ENCODE data around the gene SRRM5.
A peak's percentile ranks its signal among the peaks of the same experiment; 100 is the strongest.
"Not testable (repeated sequence)": the region's sequence is repeated elsewhere in the genome, so short reads cannot be mapped to it uniquely, and the experiment has no call there.

The SRRM5 gene

DNA sequence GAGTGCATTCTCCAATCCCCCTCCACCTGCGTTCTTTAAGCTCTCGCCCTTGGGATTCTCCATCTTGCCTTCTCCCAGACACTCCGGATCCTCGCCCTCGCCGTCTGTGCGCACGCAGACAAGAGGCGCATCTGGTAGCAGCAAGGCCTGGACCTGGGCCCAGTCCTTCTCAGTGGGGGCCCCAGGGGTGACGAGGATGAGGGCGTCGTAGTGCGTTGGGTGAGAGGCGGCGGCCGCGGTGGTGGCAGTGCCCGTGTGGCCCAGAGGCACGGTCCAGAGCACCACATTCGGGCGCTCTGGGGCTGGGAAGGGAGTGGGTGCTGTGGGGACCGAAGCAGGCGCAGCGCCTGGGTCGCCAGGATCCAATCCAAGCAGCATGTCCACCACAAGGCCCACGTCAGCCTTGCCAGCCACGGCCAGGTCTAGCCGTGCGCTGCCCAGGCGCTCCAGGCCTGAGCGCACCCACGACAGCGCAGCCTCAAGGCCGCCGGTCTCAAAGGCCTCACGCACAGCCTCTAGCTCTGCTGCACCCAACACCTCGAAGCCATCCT lies 19.0 kb upstream of the SRRM5 start:
- no peak for DNase-seq

DNA sequence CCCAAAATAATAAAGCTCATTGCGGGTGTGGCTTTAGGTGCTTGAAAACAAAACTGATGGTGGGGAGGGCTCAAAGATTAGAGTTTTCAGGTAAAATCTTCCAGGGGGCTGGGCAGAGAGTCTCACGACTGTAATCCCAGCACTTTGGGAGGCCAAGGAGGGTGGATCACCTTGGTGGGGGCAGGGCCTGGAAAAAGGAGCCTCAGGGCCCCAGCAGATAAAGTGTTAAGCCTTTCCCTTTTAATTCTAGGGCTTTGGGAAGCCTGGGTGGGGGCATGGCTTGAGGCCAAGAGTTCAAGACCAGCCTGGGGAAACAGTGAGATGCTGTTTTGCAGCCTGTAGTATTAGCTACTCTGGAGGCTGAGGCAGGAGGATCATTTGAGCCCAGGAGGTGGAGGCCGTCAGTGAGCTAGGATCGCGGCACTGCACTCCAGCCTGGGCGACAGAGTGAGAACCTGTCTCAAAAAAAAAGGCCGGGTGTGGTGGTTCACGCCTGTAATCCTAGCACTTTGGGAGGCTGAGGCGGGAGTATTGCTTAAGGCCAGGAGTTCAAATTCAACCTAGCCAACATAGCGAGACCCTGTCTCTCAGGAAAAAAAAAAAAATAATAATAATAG lies 17.7 kb upstream of the SRRM5 start:
- DNase-seq: no peak

DNA sequence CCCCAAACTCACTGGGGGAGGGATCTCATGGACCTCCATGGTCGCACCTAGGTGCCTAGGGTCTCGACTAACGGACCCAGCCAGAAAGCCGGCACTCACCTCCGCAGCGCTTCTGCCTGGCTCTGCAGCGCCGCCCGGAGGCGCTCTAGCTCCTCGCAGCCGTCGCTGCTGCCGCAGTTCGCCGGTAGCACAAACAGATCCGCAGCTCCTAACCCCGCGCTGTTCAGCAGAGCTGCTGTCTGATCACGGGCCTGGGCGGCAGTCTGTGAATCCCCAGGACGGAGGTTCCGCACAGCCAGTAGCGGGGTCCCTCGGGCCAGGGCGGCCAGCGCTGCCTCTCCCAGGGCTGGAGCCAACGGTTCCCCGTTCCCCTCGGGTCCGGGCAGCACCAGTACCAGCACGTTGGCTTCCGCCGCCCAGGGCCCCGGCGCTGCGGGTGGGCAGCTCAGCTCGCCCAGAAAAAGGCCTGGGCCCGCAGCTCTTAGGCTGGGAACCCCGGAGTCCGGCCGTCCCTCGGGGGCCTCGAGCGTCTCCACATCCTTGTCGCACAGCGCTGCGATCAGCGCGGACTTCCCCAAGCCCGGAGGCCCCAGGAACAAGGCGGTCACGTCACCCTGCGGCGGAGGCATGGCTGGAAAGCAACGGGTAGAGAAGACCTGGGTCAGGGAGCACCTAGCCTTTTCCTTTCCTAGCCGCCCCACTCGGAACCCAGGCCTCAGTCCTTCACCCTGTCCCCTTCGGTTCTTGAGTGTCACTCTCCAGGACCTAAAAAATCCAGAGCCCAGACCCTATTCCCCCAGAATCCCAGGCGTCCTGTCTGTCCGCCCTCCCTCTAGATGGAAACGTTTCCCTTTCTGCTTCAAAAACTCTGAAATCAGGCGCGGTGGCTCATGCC lies 16.9 kb upstream of the SRRM5 start:
- peak; percentile 79 for DNase-seq

DNA sequence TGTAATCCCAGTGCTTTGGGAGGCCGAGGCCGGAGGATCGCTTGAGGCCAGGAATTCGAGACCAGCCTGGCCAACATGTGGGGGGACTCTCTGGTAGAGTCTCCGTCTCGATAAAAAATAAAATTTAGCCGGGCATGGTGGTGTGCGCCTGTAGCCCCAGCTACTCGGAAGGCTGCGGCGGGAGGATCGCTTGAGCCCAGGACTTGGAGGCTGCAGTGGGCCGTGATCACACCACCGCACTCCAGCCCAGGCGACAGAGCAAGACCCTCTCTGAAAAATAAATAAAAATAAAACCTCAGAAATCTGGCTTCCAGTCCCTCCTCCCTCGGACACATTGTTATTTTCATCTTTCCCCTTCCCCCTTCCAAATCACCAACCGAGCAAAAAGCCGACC lies 16.3 kb upstream of the SRRM5 start:
- no peak for DNase-seq

DNA sequence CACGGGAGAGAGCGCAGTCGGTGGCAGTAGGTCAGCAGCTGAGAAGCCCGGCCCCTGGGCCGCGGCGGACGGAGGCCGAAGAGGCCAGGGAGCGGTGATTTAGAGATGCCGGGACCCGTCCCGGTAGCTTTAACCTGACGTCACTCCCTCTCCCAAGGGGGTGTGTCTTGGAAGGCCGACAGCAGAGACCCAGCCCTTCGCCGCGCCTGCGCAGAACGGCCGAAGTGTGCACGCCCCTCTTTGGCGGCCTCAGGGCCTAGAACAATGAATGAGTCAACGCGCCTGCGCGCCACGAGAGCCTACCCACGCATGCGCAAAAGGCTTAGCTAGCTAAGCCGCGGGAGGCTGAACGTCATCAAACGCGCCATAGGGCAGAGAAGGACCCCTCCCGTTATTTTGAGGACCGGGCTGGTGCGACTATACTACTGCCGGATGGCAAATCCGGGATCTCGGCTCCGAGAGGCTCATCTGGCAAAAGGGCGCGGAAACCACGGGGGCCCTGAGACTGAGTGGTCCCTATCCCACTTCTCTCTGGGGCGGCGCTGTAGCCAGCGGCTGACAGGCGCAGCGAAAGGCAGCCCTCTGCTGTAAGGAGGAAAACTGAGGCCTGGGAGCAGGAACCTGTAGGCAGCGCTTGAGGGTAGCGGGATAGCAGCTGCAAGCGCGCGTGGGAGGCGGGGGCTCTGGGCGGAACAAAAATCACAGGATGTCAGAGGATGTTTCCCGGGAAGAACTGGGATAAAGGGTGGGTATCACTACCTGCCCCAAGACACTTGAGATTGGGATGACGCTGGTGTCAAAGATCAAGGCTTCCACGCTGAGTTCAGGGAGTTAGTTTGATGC lies 15.7 kb upstream of the SRRM5 start, which contains the start of the genes IRGQ and ZNF576:
Gene IRGQ, minus strand, starts transcription at position 136 of the 843 bp plus-strand sequence. CDS start 796 bp downstream, outside the sequence.
Gene ZNF576, plus strand, starts transcription at position 597 of the 843 bp plus-strand sequence. CDS start 514 bp downstream, outside the sequence.
- peak; percentile 100 for DNase-seq

DNA sequence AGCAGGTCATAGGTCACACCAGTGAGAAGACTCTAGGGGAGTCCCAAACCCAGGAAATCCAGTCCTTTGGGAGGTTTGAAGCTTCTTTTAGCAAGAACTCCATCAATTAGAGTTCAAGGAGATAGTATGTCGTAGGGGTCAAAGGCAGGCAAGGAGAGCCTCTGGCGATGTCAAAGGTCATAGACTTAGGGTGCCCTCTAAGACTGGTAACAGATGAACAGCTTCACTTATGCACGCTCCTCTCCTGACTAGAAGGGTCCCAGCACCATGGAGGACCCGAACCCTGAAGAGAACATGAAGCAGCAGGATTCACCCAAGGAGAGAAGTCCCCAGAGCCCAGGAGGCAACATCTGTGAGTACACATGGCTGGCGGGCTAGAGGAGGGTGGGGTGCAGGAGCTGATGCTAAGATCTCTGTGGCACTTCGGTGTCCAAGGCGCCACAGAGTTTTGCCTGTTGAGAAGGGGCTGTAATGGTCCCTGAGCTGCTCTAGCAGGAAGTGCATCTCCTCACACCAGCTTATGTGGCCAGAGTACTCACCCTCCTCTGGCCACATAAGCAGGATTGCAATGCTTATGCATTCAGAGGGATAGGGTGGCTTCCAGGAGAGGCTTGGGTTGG lies 14.9 kb upstream of the SRRM5 start:
- no peak for DNase-seq

DNA sequence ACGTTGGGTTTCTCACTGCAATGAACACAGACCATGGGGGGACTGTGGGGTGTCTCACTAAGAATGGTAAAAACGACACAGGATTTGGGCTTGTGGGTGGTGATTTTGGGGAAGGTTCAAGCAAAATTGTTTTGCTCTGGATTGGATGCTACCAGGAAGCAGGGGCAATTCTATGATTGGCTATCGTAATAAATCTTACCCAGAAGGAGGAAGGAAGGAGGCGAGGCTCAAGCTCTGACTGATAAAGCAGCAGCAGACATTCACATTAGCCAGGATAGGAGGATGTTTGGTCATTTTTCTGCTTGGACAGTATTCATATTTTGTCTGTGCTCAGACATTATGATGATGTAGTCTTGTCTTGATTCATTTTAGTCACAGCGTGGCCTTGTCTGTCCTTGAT lies 14.0 kb upstream of the SRRM5 start:
- peak; percentile 16 for DNase-seq

DNA sequence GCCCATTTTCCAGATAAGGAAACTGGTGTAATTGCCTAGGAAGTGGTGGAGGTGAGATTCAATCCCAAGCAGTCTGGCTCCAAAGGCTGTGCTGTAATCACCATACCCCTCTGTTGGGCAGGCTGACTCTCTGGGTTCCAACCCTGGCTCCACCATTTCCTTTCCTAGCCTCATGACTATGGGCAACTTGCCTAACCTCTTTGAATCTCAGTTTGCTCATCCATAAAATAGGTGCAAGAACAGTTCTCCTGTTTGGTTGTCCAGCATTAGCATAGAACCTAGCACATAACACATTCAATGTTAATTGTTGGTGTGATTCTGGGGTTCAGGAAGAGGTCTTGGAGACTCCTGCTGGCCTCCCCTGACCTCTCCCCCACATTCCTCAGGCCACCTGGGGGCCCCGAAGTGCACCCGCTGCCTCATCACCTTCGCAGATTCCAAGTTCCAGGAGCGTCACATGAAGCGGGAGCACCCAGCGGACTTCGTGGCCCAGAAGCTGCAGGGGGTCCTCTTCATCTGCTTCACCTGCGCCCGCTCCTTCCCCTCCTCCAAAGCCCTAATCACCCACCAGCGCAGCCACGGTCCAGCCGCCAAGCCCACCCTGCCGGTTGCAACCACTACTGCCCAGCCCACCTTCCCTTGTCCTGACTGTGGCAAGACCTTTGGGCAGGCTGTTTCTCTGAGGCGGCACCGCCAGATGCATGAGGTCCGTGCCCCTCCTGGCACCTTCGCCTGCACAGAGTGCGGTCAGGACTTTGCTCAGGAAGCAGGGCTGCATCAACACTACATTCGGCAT lies 13.2 kb upstream of the SRRM5 start:
- no peak for DNase-seq

DNA sequence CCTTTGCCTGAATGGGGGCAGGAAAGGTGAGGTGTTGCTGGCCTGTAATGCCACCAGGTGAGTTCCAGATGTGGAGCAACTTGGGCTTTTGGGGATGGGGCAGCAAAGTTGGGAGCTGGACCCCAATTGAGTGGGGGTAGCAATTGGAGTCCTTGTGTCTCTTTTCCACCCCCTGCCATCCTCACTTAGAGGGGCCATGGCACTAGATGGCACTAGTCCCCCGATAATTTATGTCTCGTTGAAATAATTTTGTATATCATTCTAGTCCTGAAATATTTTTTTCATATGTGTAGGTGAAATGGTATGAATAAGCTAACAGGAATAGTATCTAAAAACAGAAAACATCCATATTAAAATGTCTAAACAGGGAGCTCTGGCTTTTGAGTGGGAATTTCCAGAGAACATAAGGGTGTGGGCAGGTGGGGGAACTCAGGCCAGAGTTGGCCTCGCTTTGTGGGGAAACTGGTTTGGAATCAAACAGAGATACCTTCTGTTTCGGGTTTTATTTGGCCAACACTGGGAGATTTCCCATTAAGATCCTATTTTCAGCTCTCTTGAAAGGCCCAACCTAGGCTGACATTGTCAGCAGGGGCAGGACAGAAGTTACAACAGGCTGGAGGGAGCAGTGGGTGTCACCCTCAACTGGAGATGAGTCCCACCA lies 12.1 kb upstream of the SRRM5 start:
- DNase-seq: no peak

DNA sequence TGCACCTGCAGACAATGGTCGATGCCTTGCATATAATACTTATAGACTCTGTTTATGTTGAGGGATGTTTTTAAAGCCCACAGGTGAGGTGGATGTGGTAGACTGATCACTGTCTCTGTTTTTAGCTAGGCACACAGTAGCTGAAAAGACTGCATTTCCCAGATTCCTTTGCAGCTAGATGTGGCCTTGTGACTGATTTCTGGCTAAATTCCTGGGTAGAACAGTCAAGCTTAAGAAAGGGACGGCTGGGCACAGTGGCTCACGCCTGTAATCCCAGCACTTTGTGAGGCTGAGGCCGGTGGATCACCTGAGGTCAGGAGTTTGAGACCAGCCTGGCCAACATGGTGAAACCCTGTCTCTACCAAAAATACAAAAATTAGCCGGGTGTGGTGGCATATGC lies 11.6 kb upstream of the SRRM5 start:
- DNase-seq: not testable (repeated sequence)

DNA sequence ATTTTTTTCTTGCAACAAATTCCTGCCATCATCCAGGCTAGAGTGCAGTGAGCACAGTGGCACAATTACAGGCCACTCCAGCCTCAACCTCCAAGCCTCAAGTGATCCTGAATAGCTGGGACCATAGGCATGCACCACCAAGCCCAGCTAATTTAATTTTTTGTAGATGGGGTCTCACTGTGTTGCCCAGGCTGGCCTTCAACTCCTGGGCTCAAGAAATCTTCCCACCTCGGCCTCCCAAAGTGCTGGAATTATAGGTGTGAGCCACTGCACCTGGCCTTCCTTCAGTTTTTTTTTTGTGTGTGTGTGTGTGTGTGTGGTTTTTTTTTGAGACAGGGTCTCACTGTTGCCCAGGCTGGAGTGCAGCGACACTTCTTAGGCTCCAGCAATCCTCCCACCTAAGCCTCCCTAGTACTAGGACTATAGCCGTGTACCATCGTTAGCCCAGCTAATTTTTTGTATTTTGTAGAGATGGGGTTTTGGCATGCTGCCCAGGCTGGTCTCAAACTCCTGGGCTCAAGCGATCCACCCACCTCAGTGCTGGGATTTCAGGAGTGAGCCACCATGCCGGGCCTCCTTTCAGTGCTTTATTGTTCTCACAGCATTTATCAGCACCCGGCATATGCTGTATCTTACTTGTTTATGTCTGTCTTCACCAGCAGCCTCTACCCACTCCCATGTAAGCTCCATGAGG lies 5.9 kb upstream of the SRRM5 start:
- no peak for DNase-seq

DNA sequence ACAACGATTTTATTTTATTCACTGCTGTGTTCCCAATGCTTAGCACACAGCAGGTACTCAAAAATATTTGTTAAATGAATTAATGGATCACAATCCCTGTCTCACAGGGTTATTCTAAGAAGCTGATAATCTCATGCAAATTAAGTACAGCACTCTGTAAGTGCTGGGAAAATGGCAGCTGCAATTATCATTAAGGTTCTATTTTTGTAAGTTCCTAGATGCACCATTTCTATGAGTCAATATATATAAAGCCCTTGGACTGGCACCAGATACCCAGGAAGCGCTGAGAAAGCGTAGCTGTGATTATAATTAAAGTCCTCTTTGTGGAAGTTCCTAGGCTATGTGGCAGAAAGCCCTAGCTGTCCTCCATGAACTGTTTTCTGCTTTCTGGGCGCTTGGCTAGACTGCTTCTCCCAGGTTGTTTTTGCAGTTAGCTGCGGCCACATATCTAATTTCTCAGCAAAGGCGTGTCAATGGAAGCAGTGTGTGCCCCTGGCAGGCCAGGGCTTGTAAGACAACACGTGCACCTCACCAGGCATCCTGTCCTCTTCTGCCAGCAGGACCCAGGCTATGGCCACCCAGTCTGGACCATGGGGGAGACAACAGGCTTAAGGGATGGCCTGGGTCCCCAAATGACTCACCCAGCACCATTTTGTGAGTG lies 5.2 kb upstream of the SRRM5 start:
- no peak for DNase-seq

DNA sequence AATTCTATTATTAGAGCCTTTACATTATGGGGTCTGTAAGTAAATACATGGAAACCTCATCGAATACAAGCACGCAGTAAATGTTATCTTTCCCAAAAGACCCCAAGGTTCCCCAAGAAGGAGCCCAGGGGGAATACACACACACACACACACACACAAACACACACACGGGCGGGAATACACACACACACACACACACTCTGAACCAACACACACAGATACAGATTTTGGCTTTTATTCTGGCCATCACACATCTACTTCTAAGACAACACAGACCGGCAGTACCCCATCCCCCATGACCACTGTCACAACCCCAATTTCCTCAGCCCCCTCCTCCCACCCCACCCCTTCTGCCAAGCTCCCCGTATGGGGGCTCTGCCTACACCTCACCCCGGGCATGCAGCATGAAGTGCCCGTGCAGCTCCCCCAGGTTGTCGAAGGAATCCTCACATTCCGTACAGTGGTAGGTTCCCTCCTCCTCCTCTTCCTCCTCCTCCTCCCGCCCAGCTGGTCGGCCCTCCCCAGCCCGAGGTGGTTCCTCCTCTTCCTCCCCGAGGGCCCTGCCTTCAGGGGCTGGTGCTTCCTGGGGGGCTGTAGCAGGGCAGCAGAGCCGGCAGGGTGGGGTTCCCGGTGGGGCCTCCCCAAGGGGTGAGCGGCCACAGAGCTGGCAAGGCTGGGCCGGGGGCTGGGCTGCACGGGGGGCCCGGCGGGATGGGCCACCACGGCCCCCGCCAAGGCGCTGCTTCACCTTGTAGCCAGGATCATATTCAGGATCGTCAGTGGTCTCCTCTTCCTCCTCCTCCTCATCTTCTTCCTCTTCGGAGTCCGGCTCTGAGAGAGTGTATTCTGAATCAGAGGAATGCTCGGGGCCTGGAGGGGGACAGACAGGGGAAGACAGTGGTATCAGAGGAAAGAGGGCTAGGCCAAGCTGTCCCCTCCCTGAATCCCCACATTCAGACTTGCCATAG lies 4.4 kb upstream of the SRRM5 start:
- DNase-seq: no peak

DNA sequence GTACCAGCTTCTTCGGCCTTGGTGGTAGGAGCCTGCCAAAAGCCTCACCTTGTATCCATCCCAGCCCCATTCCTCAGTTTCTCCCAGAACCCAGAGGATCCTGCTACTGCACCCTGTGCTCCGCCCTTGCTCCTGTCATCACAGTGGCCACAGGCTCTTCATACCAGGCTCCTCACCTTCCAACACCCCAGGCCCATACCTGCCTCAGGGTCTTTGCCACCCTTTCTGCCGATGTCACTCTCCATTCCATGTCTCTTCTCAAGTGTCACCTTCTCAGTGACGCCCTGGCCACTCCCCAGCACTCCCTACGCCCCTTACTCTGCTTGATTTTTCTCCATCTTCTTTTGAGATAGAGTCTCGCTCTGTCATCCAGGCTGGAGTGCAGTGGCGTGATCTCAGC lies 2.0 kb upstream of the SRRM5 start:
- DNase-seq: no peak

DNA sequence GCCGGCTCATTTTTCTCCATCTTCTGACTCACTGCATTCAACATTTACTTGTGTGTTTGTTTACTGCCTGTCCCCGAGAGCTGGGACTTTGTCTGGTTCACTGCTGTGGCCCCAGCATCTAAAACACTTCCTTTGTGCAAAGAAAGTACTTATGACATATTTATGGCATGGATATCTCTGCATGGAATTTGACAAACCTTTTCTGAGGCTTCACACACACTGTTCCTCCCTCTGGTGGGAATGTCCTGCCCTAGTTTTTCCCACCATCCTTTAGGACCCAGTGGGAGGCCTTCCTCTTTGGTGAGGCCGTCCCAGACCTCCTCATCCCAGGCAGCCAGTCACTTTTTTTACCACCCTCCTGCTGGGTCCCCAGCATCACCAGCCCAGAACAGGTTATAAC lies 1.4 kb upstream of the SRRM5 start:
- no peak for DNase-seq

DNA sequence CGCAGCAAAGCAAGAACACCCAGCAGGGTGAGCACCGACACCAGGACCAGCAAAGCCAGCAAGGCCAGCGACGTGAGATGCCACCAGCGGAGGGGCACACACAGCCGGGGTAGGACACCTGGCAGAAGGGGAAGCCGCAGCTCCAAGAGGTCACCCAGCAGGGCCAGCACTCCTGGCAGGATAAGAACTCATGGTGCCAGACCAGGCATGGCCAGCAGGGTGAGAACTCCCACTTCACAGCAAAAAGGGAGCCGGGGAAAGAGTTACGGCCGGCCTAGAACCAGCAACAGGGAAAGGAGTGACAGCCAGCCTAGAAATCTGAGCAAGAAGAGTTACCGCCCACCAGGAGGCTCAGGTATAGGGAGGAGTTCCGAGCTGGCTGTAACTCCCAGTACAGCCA lies 486 bp downstream of the SRRM5 start:
- DNase-seq: no peak

DNA sequence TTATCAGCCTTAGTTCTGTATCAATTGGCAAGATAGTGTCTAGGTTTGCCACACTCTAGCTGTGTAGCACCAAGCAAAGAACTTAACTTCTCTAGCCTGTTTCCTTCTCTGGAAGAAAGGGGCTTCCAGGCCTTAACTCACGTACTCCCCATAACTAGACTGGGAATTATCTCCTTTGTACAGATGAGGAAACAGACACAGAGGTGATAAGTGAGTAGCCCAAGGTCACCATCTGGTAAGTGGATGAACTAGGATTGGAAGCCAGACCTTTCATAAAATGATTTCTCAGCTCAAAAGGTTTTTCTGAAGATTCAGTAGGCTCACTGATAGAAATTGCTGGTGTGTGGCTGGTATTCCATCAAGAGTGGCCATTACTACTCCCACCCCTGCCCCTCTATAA lies 4.4 kb downstream of the SRRM5 start:
- DNase-seq: no peak

DNA sequence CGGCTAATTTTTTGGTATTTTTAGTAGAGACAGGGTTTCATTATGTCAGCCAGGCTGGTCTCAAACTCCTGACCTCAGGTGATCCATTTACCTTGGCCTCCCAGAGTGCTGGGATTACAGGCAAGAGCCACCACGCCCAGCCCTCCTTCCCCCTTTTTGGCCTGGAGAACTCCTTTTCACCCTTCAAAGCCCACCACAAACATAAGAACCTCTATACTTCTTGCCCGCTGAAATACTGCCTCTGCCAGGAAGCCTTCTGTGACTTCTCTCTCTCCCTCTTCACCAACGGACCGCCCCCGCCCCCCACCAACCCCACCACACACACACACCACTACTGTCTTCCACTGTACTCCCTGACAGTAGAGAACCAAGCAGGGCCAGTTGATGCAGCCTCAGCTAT lies 5.1 kb downstream of the SRRM5 start:
- no peak for DNase-seq

DNA sequence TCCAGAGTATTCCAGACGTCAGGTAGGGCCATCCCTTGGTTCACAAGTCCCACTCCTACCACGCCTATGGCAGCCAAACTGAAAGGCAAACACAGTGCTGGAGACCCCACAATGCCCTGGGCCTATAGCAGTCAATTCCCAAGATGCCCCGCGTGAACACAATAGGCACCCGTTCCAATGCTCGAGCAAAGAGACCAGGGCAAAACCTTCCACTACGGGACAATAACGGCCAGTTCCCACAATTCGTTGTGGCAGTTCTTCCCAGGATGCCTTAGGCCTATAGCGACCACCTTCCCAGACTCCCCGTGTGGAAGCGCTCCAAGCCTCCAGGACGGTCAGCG lies 7.0 kb downstream of the SRRM5 start:
- DNase-seq: no peak

Measured in suppressor macrophage treated with lipopolysaccharide for 4 hours (primary cell).